Esophagus squamous epithelium (tissue), 4 donors: ENCODE results near the gene TIGD3.

Source experiments
- POLR2A ChIP-seq, 4 donors: fragments of 450-650 bp; IDR thresholded peaks; one replicate each; pipeline ENCODE4 v1.6.1; 2017; ENCODE audit warnings: antibody characterized with exemption in 4 of 4, mild to moderate bottlenecking in 4 of 4, moderate library complexity in 3 of 4
- TF ChIP-seq, protein P1 (sequence below), 6 experiments: fragments of 450-650 bp in 4 of 6; fragments of 200-600 bp in 2 of 6; sonication (generic) in 2 of 6; IDR thresholded peaks; one replicate each; pipeline ENCODE4 v1.5.1; 2016 to 2019; ENCODE audit warnings: antibody characterized with exemption in 6 of 6, mild to moderate bottlenecking in 4 of 6, moderate library complexity in 4 of 6

GRCh38 chr11:65390996-65391395 is 36.4 kb downstream of the TIGD3 start:
- TF ChIP-seq, protein P1, sequence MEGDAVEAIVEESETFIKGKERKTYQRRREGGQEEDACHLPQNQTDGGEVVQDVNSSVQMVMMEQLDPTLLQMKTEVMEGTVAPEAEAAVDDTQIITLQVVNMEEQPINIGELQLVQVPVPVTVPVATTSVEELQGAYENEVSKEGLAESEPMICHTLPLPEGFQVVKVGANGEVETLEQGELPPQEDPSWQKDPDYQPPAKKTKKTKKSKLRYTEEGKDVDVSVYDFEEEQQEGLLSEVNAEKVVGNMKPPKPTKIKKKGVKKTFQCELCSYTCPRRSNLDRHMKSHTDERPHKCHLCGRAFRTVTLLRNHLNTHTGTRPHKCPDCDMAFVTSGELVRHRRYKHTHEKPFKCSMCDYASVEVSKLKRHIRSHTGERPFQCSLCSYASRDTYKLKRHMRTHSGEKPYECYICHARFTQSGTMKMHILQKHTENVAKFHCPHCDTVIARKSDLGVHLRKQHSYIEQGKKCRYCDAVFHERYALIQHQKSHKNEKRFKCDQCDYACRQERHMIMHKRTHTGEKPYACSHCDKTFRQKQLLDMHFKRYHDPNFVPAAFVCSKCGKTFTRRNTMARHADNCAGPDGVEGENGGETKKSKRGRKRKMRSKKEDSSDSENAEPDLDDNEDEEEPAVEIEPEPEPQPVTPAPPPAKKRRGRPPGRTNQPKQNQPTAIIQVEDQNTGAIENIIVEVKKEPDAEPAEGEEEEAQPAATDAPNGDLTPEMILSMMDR (IDR thresholded peaks at IDR 0.05), result peak in 1 of 6 experiments; percentile 12
- TF ChIP-seq POLR2A (IDR thresholded peaks at IDR 0.05), result no peak
